ENCODE results near the gene API5. TPM values are rescaled to one million over a fixed set of nuclear protein-coding genes. Genes with fewer than 3 reads are reported as not detected.
A peak's percentile ranks its signal among the peaks of the same experiment; 100 is the strongest.
"Not testable (repeated sequence)": the region's sequence is repeated elsewhere in the genome, so short reads cannot be mapped to it uniquely, and the experiment has no call there.

Gene API5
- total RNA-seq, 1 donor = 90.0 TPM

DNA sequence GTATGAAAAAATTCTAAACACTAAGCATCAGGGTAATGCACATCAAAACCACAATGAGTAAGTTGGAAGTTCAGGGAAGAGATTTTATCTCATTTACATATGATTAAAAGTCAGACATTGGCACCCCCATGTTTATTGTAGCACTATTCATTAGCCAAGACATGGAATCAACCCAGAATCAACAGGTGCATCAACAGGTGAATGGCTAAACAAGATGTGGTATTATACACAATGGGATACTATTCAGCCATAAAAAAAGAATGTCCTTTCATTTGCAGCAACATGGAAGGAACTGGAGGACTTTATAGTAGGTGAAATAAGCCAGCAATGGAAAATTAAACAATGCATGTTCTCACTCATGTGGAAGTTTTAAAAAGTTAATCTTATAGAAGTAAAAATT, 29.4 kb downstream of the API5 start:
- H3K9me3 ChIP-seq (ENCODE audit: low read depth, low read length) = no peaks in the 10 kb centered on the region
- H3K4me1 ChIP-seq (ENCODE audit: insufficient read depth, low read length) = no peaks in the 10 kb centered on the region
- H3K4me3 ChIP-seq (ENCODE audit: low read length) = no peak overlapping the region
- no peaks in the 10 kb centered on the region for H3K27me3 ChIP-seq (ENCODE audit: insufficient read depth, low read length)

GRCh38 chr11:43351426-43351825, 39.6 kb downstream of the API5 start:
- H3K9me3 ChIP-seq (ENCODE audit: low read depth, low read length); H3K4me3 ChIP-seq (ENCODE audit: low read length); H3K4me1 ChIP-seq (ENCODE audit: insufficient read depth, low read length); H3K27me3 ChIP-seq (ENCODE audit: insufficient read depth, low read length): not testable (repeated sequence)

DNA sequence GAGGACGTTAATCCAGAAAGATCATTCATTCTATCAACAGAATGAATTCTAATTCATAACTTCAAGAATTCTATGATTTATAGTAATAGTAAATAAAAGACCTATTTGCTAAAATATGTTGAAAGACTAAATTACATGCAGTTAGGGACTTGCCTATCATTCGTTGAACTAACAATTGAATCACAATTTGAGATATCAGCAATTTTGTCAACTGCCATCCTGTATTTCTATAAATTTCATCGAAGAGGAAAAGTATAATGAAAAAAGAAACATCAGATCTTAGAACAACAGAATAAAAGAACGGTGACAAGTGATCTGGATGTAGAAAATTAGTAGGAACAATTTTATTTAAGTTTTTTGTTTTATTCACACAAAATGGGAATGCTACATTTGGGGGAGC, 42.5 kb downstream of the API5 start:
- Histone ChIP-seq H3K4me3 (ENCODE audit: low read length) (no peak overlapping the region), H3K27me3 (ENCODE audit: insufficient read depth, low read length) (no peaks in the 10 kb centered on the region), H3K9me3 (ENCODE audit: low read depth, low read length) (no peaks in the 10 kb centered on the region), H3K4me1 (ENCODE audit: insufficient read depth, low read length) (peaks cover 11% of the 10 kb centered on the region)

DNA sequence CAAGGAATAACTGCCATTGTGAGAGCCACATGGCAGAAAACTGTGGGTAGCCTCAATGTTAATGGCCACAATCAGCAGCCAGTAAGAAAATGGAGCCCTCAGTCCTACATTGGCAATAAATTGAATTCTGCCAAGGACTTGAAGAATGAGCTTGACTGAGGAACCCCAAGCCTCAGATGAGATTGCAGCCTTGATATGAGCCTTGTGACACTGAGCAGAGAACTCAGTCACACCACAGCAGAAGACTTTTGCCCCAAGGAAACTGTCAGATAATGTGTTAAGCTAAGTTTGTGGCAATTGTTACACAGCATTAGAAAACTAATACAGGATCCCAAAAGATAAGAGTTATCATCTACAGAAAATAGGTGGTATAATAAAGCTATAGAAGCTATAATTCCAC, 44.5 kb downstream of the API5 start:
- no peaks in the 10 kb centered on the region for H3K9me3 ChIP-seq (ENCODE audit: low read depth, low read length)

DNA sequence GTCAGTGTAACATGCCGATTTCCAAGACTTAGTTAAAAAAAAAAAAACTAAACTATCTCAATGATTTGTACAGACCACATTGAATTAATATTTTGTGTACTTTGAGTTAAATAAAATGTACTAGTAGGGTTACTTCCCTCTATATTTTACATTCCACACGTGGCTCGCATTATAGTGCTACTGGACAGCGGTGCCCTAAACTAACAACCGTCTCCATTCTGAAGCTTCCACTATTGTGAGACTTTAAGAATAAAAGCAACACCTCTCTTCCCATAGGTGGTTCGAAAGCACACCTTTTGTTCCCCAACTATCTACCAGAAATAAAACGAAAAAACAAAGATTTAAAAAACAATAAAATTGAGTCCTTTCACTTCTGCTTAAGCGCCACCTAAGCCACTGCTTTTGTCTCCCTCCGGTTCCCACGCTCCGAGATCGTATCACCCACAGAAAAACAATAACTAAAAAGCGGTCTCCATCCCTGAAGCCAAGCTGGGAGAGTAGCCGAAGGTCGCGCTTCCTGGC, 46.5 kb downstream of the API5 start:
- Histone ChIP-seq H3K4me1 (ENCODE audit: insufficient read depth, low read length) (peaks cover 32% of the 10 kb centered on the region), H3K27me3 (ENCODE audit: insufficient read depth, low read length) (no peaks in the 10 kb centered on the region), H3K4me3 (ENCODE audit: low read length) (peak overlapping the region; percentile 94), H3K9me3 (ENCODE audit: low read depth, low read length) (no peaks in the 10 kb centered on the region)

More for the DNA sequence above, 44.5 kb downstream of the API5 start:
- Histone ChIP-seq H3K4me1 (ENCODE audit: insufficient read depth, low read length) (peaks cover 28% of the 10 kb centered on the region), H3K27me3 (ENCODE audit: insufficient read depth, low read length) (no peaks in the 10 kb centered on the region), H3K4me3 (ENCODE audit: low read length) (no peak overlapping the region)

GRCh38 chr11:43358801-43359421, 47.1 kb downstream of the API5 start, which contains the start of gene TTC17:
Gene TTC17, plus strand, starts transcription at chr11:43358920. Its CDS starts 35 bp downstream, at chr11:43358955.
- Histone ChIP-seq H3K27me3 (ENCODE audit: insufficient read depth, low read length) (no peaks in the 10 kb centered on the region), H3K9me3 (ENCODE audit: low read depth, low read length) (no peaks in the 10 kb centered on the region), H3K4me3 (ENCODE audit: low read length) (peak within 1 kb of the TSS; percentile 94), H3K4me1 (ENCODE audit: insufficient read depth, low read length) (peaks cover 32% of the 10 kb centered on the region)

DNA sequence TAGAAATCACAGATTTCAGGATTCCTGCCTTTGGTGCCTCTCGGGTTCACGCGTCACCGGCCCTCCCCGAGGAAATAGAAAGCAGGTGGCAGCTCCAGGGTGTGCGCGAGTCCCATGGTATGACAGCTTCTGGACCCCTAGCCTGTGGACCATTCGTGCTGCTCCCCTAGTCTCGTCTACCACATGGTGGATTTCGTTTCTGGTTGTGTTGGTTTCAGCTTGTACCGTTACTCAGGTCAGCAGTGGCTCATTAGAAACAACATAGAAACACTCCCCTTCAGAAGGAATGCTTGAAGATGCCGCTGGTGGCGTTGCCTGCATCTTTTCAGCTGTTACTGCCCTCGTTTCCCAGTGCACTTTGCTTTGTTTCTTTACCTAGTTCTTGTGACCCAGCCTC, 47.6 kb downstream of the API5 start:
- Histone ChIP-seq H3K4me3 (ENCODE audit: low read length) (peak overlapping the region; percentile 94), H3K4me1 (ENCODE audit: insufficient read depth, low read length) (peaks cover 32% of the 10 kb centered on the region), H3K27me3 (ENCODE audit: insufficient read depth, low read length) (no peaks in the 10 kb centered on the region), H3K9me3 (ENCODE audit: low read depth, low read length) (no peaks in the 10 kb centered on the region)

DNA sequence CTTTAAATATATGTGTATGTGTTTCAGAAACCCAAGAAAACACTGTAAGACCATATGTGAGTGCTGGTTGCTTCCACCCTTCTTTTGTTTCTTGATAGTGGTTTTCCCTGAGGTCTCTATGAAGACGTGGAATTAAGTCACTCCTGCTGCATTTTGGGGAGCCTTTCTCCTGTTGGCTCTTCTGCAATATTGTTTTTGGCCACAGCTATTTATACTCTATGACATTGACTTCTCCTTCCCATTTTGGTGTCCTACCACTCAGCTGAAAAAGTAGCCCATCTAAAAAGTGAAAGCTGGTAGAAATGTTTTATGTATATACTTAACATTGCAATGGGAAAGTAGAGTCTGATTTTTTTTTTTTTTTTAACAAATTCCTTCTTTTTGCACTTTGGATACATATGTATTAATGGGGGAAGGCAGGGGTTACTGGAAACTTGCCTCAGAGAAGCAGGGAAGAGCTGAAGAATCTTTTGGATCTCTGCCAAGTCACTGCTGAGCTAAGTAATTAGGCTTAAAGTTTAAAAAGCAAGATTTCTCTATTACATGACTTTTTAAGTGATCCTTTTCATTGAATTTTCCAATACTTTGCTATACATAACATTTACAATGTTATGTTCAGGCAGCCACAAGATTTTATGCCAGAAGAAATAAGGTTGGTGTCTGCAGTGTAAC, 48.7 kb downstream of the API5 start:
- H3K9me3 ChIP-seq (ENCODE audit: low read depth, low read length) = no peaks in the 10 kb centered on the region
- H3K27me3 ChIP-seq (ENCODE audit: insufficient read depth, low read length) = no peaks in the 10 kb centered on the region
- H3K4me3 ChIP-seq (ENCODE audit: low read length) = no peak overlapping the region
- H3K4me1 ChIP-seq (ENCODE audit: insufficient read depth, low read length) = peaks cover 35% of the 10 kb centered on the region

GRCh38 chr11:43366677-43367076, 54.9 kb downstream of the API5 start:
- Histone ChIP-seq H3K27me3 (ENCODE audit: insufficient read depth, low read length) (no peaks in the 10 kb centered on the region), H3K9me3 (ENCODE audit: low read depth, low read length) (no peaks in the 10 kb centered on the region), H3K4me3 (ENCODE audit: low read length) (no peak overlapping the region), H3K4me1 (ENCODE audit: insufficient read depth, low read length) (peaks cover 21% of the 10 kb centered on the region)

GRCh38 chr11:43367382-43368178, 55.8 kb downstream of the API5 start:
- H3K9me3 ChIP-seq (ENCODE audit: low read depth, low read length) = no peaks in the 10 kb centered on the region
- no peaks in the 10 kb centered on the region for H3K27me3 ChIP-seq (ENCODE audit: insufficient read depth, low read length)
- peaks cover 19% of the 10 kb centered on the region for H3K4me1 ChIP-seq (ENCODE audit: insufficient read depth, low read length)
- no peak overlapping the region for H3K4me3 ChIP-seq (ENCODE audit: low read length)

- Histone ChIP-seq H3K27me3 (ENCODE audit: insufficient read depth, low read length) (no peaks in the 10 kb centered on the region), H3K4me1 (ENCODE audit: insufficient read depth, low read length) (no peaks in the 10 kb centered on the region), H3K9me3 (ENCODE audit: low read depth, low read length) (no peaks in the 10 kb centered on the region), H3K4me3 (ENCODE audit: low read length) (no peak overlapping the region)
Measured at GRCh38 chr11:43376065-43376464, 64.3 kb downstream of the API5 start.

DNA sequence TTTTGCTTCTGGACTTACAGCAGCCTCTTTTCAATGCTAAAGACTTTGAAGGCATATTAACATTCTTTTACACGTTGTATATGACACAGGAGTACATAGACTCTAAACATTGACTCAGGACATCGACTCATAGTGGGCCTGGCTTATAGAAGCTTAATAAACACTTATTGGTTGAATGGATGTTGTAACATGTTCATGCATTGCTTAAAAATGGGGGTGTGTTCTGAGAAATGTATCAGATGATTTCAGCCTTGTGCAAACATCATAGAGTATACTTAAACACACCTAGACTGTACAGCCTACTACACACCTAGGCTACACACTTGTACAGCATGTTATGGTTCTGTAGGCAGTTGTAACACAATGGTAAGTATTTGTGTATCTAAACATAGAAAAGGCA, 64.8 kb downstream of the API5 start:
- Histone ChIP-seq H3K4me3 (ENCODE audit: low read length) (no peak overlapping the region), H3K27me3 (ENCODE audit: insufficient read depth, low read length) (no peaks in the 10 kb centered on the region), H3K4me1 (ENCODE audit: insufficient read depth, low read length) (no peaks in the 10 kb centered on the region), H3K9me3 (ENCODE audit: low read depth, low read length) (no peaks in the 10 kb centered on the region)

- H3K4me1 ChIP-seq (ENCODE audit: insufficient read depth, low read length) = no peaks in the 10 kb centered on the region
Measured at GRCh38 chr11:43377389-43377788, 65.6 kb downstream of the API5 start.

GRCh38 chr11:43378897-43379296, 67.1 kb downstream of the API5 start:
- H3K9me3 ChIP-seq (ENCODE audit: low read depth, low read length) = no peaks in the 10 kb centered on the region
- no peak overlapping the region for H3K4me3 ChIP-seq (ENCODE audit: low read length)
- H3K4me1 ChIP-seq (ENCODE audit: insufficient read depth, low read length) = no peaks in the 10 kb centered on the region
- H3K27me3 ChIP-seq (ENCODE audit: insufficient read depth, low read length) = no peaks in the 10 kb centered on the region

More at GRCh38 chr11:43377389-43377788, 65.6 kb downstream of the API5 start:
- no peaks in the 10 kb centered on the region for H3K9me3 ChIP-seq (ENCODE audit: low read depth, low read length)
- no peak overlapping the region for H3K4me3 ChIP-seq (ENCODE audit: low read length)
- no peaks in the 10 kb centered on the region for H3K27me3 ChIP-seq (ENCODE audit: insufficient read depth, low read length)

DNA sequence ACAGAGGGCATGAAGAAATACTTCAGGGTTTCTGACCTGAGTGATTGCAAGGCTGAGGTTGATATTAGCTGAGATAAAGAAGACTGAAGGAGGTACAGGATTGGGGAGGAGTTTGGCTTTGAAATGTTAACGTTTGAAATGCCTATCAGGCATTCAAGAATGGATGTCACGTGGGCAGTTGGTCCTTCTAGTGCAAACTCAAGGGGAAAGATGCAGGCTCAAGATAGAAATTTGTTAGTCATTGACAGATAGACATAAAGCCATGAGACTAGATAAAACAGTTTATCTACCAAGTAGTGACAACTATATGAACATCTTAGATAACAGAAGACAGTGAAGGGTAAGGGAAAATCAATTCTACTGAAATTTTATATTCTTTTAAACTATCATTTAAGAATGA, 70.0 kb downstream of the API5 start:
- Histone ChIP-seq H3K4me3 (ENCODE audit: low read length) (no peak overlapping the region), H3K4me1 (ENCODE audit: insufficient read depth, low read length) (no peaks in the 10 kb centered on the region), H3K27me3 (ENCODE audit: insufficient read depth, low read length) (no peaks in the 10 kb centered on the region), H3K9me3 (ENCODE audit: low read depth, low read length) (no peaks in the 10 kb centered on the region)

Measured in mononuclear cell (primary cell).